ENCODE data around the gene GUCY1A2. TPM values are rescaled to one million over a fixed set of nuclear protein-coding genes. Genes with fewer than 3 reads are reported as not detected.
"Not testable (repeated sequence)": the region's sequence is repeated elsewhere in the genome, so short reads cannot be mapped to it uniquely, and the experiment has no call there.

Gene GUCY1A2
- total and polyA plus RNA-seq, 2 donors (not counting 3 experiments of a cell fraction or from before 2014, with no cell fraction given), result 0.02 to 0.03 TPM

- BruUV-seq (replicated peaks), result no TSS peak
- Histone ChIP-seq H3K9ac (replicated peaks; ENCODE audit: extremely low read depth, insufficient read depth, low read length) (no peak overlapping the region), H3K4me3 (replicated peaks in 1 of 3; ENCODE audit: insufficient read depth in 1 of 3, low read depth in 1 of 3, low read length in 3 of 3) (no peak overlapping the region), H3K27ac (ENCODE audit: insufficient read depth, low read depth, low read length) (no peak overlapping the region), H3K9me1 (replicated peaks; ENCODE audit: control insufficient read depth, extremely low read depth, insufficient read depth, low read length) (no peaks in the 10 kb centered on the region), H3K27me3 (ENCODE audit: control insufficient read depth in 2 of 2, insufficient read depth in 2 of 2, low read length in 2 of 2) (no peaks in the 10 kb centered on the region), H3K4me2 (ENCODE audit: insufficient read depth, low read length) (no peak overlapping the region), H3K79me2 (ENCODE audit: control insufficient read depth, insufficient read depth, low read length) (no peaks in the 10 kb centered on the region), H2AFZ (ENCODE audit: low read depth, low read length) (no peak overlapping the region), H3K9me3 (replicated peaks; ENCODE audit: control insufficient read depth, insufficient read depth, low read length) (no peaks in the 10 kb centered on the region), H4K20me1 (replicated peaks; ENCODE audit: control insufficient read depth, extremely low read depth, insufficient read depth, low read length) (no peaks in the 10 kb centered on the region), H3K4me1 (ENCODE audit: control insufficient read depth, extremely low read depth, insufficient read depth, low read length) (no peaks in the 10 kb centered on the region), H3K36me3 (ENCODE audit: control insufficient read depth in 2 of 2, extremely low read depth in 1 of 2, insufficient read depth in 2 of 2, low read length in 2 of 2) (no peaks in the 10 kb centered on the region)
- ChIA-PET CTCF (no interaction called here), POLR2A (no interaction called here)
- no peak for FAIRE-seq
- no peak for DNase-seq (ENCODE audit: low read depth, low spot score)
- intact Hi-C loops (cut with micrococcal nuclease) (loop anchor here (10.0 kb wide), 1 partner anchor 1890 kb away; no protein-coding TSS in a partner anchor), dilution Hi-C loops (cut with MboI; ENCODE audit: extremely low pct_ligation_motif_present, low sequenced_read_pairs) (no loop called here)
- TF ChIP-seq POLR2A (IDR thresholded peaks at IDR 0.05; ENCODE audit: low read depth, low read length) (no peak), FOS (IDR thresholded peaks at IDR 0.05; ENCODE audit: borderline replicate concordance, insufficient read depth, low read length) (no peak), CTCF (IDR thresholded peaks at IDR 0.05; ENCODE audit: extremely low read depth in 1 of 2, insufficient read depth in 1 of 2, low read depth in 1 of 2, low read length in 2 of 2) (no peak), MAX (IDR thresholded peaks at IDR 0.05; ENCODE audit: insufficient read depth, insufficient read length) (no peak), JUN (IDR thresholded peaks at IDR 0.05; ENCODE audit: borderline replicate concordance, insufficient read depth, insufficient read length, low read depth) (no peak), MYC (IDR thresholded peaks at IDR 0.05; ENCODE audit: low read depth, low read length) (no peak), POLR2AphosphoS5 (IDR thresholded peaks at IDR 0.05; ENCODE audit: insufficient read depth, low read depth, low read length) (no peak), GATA2 (IDR thresholded peaks at IDR 0.05; ENCODE audit: insufficient read depth, insufficient read length, low read depth, low read length) (no peak), EZH2 (IDR thresholded peaks at IDR 0.05; ENCODE audit: borderline replicate concordance, low read depth, low read length, severe bottlenecking) (no peak)
Measured at GRCh38 chr11:107054391-107054790, 36.1 kb upstream of the GUCY1A2 start.

- BruUV-seq (replicated peaks); H3K27ac ChIP-seq (ENCODE audit: insufficient read depth, low read depth, low read length); H3K9me3 ChIP-seq (replicated peaks; ENCODE audit: control insufficient read depth, insufficient read depth, low read length); H4K20me1 ChIP-seq (replicated peaks; ENCODE audit: control insufficient read depth, extremely low read depth, insufficient read depth, low read length); DNase-seq (ENCODE audit: low read depth, low spot score); H3K4me3 ChIP-seq (replicated peaks in 1 of 3; ENCODE audit: insufficient read depth in 1 of 3, low read depth in 1 of 3, low read length in 3 of 3); dilution Hi-C loops (cut with MboI; ENCODE audit: extremely low pct_ligation_motif_present, low sequenced_read_pairs); H3K4me1 ChIP-seq (ENCODE audit: control insufficient read depth, extremely low read depth, insufficient read depth, low read length); H3K79me2 ChIP-seq (ENCODE audit: control insufficient read depth, insufficient read depth, low read length); H3K36me3 ChIP-seq (ENCODE audit: control insufficient read depth in 2 of 2, extremely low read depth in 1 of 2, insufficient read depth in 2 of 2, low read length in 2 of 2); H3K9ac ChIP-seq (replicated peaks; ENCODE audit: extremely low read depth, insufficient read depth, low read length); CTCF ChIA-PET; H3K27me3 ChIP-seq (ENCODE audit: control insufficient read depth in 2 of 2, insufficient read depth in 2 of 2, low read length in 2 of 2); H2AFZ ChIP-seq (ENCODE audit: low read depth, low read length); H3K4me2 ChIP-seq (ENCODE audit: insufficient read depth, low read length); H3K9me1 ChIP-seq (replicated peaks; ENCODE audit: control insufficient read depth, extremely low read depth, insufficient read depth, low read length); FAIRE-seq; POLR2A ChIA-PET: not testable (repeated sequence)
- intact Hi-C loops (cut with micrococcal nuclease), result loop anchor here (10.0 kb wide), 1 partner anchor 1893 kb away; no protein-coding TSS in a partner anchor
Measured at GRCh38 chr11:107051332-107051731, 33.1 kb upstream of the GUCY1A2 start.

- H2AFZ ChIP-seq (ENCODE audit: low read depth, low read length); H4K20me1 ChIP-seq (replicated peaks; ENCODE audit: control insufficient read depth, extremely low read depth, insufficient read depth, low read length); H3K9me1 ChIP-seq (replicated peaks; ENCODE audit: control insufficient read depth, extremely low read depth, insufficient read depth, low read length); FAIRE-seq; POLR2A ChIA-PET; dilution Hi-C loops (cut with MboI; ENCODE audit: extremely low pct_ligation_motif_present, low sequenced_read_pairs); H3K79me2 ChIP-seq (ENCODE audit: control insufficient read depth, insufficient read depth, low read length); CTCF ChIA-PET; H3K4me1 ChIP-seq (ENCODE audit: control insufficient read depth, extremely low read depth, insufficient read depth, low read length); BruUV-seq (replicated peaks); H3K4me2 ChIP-seq (ENCODE audit: insufficient read depth, low read length); H3K9ac ChIP-seq (replicated peaks; ENCODE audit: extremely low read depth, insufficient read depth, low read length); H3K36me3 ChIP-seq (ENCODE audit: control insufficient read depth in 2 of 2, extremely low read depth in 1 of 2, insufficient read depth in 2 of 2, low read length in 2 of 2); H3K9me3 ChIP-seq (replicated peaks; ENCODE audit: control insufficient read depth, insufficient read depth, low read length); H3K27me3 ChIP-seq (ENCODE audit: control insufficient read depth in 2 of 2, insufficient read depth in 2 of 2, low read length in 2 of 2); DNase-seq (ENCODE audit: low read depth, low spot score); H3K4me3 ChIP-seq (replicated peaks in 1 of 3; ENCODE audit: insufficient read depth in 1 of 3, low read depth in 1 of 3, low read length in 3 of 3); H3K27ac ChIP-seq (ENCODE audit: insufficient read depth, low read depth, low read length): not testable (repeated sequence)
- intact Hi-C loops (cut with micrococcal nuclease), result loop anchor here (10.0 kb wide), 1 partner anchor 1894 kb away; no protein-coding TSS in a partner anchor
Measured at GRCh38 chr11:107050899-107051298, 32.6 kb upstream of the GUCY1A2 start.
